Lower lobe of right lung (tissue), 2 donors: ENCODE results near the gene TDRD3. TPM values are rescaled to one million over a fixed set of nuclear protein-coding genes. Genes with fewer than 3 reads are reported as not detected.

Experiments
- ATAC-seq, 2 donors: fragments of 200-7000 bp; cut with Tn5 transposase; one replicate each; pipeline ENCODE4 v1.9.1; 2020 to 2022; ENCODE audit warnings: mild to moderate bottlenecking in 2 of 2, moderate library complexity in 2 of 2
- DNase-seq: peaks from one replicate; pipeline ENCODE4 v3.0.0-alpha.2; 2020
- H3K27ac ChIP-seq: fragments of 200-600 bp; one replicate; pipeline ENCODE4 v1.8.0; 2022
- H3K27me3 ChIP-seq: fragments of 200-600 bp; one replicate; pipeline ENCODE4 v1.8.0; 2022; ENCODE audit warnings: low read depth
- H3K36me3 ChIP-seq: fragments of 200-600 bp; one replicate; pipeline ENCODE4 v1.8.0; 2022; ENCODE audit warnings: mild to moderate bottlenecking
- H3K4me1 ChIP-seq: fragments of 200-600 bp; one replicate; pipeline ENCODE4 v1.8.0; 2022
- H3K4me3 ChIP-seq: fragments of 200-600 bp; one replicate; pipeline ENCODE4 v1.8.0; 2022; ENCODE audit warnings: mild to moderate bottlenecking
- H3K9me3 ChIP-seq: fragments of 200-600 bp; one replicate; pipeline ENCODE4 v1.8.0; 2022
- CTCF ChIP-seq: fragments of 200-600 bp; IDR thresholded peaks from one replicate; pipeline ENCODE4 v1.8.0; 2022; ENCODE audit warnings: antibody characterized with exemption, mild to moderate bottlenecking
- intact Hi-C: fragments of 100-400 bp; cut with DNase I; formaldehyde crosslinking; loops from one replicate; pipeline ENCODE4 v1.11.0; 2022
- total RNA-seq: library from RNA; stranded (reverse); fragmentation: NEBNext Ultra II Directional; extraction: Animal tissue kit (Norgen Biotek cat#: 25700); gene quantifications from one replicate; pipeline ENCODE4 v1.2.1, GENCODE V29; 2021
- donor health status: DM: no; HTN: yes; CAD: no; lungs with severe emphysema.

TDRD3 gene
- total RNA-seq, 1 donor from 2014 or later = 27.0 TPM

DNA sequence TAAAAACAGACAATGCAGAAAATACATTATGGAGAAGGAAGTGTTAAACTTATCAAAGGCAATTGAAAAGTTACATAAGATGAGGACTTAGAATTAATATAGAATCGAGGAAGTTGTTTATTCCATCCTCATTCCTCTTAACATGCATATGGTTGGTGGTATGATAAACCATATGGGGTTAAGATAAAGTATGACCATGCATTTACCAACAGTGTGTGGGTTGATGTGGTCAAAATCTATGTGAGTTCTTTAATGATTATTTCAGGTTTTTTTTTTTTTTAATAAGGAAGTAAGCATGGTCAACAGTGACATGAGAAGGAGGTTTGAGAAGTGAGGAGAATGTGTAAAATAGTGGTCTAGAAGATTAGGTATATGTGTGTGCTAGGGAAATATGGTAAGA, 94.5 kb downstream of the TDRD3 start:
- ATAC-seq = no peak
- no peak for DNase-seq
- H3K4me1 ChIP-seq = no peaks in the 10 kb centered on the region
- no peaks in the 10 kb centered on the region for H3K27me3 ChIP-seq
- peaks cover 4% of the 10 kb centered on the region for H3K36me3 ChIP-seq
- H3K27ac ChIP-seq = no peak overlapping the region
- no peak for TF ChIP-seq CTCF
- H3K9me3 ChIP-seq = no peaks in the 10 kb centered on the region
- H3K4me3 ChIP-seq = no peak overlapping the region
- intact Hi-C loops = no loop called here

DNA sequence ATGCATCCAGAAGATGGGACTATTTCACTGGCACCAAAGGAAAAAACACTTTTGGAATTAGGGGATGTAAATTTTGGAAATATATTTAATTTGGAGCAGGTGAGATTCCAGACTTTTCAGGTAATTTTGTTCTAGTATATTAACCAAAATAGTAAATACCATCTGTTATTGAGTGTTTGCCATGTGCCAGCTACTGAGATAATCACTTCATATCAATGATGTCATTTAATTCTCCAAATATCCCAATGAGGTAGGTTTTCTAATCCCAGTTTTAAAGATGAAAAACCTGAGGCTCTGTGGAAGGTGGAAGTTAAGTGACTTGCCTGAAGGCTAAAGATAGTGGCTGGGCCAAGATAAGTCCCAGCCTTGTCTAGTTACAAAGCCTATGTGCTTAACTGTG, 95.2 kb downstream of the TDRD3 start:
- DNase-seq (no peak), ATAC-seq (no peak)
- Histone ChIP-seq H3K9me3 (no peaks in the 10 kb centered on the region), H3K27ac (no peak overlapping the region), H3K27me3 (no peaks in the 10 kb centered on the region), H3K4me1 (no peaks in the 10 kb centered on the region), H3K36me3 (peaks cover under 1% of the 10 kb centered on the region), H3K4me3 (no peak overlapping the region)
- TF ChIP-seq CTCF = no peak
- intact Hi-C loops = no loop called here

DNA sequence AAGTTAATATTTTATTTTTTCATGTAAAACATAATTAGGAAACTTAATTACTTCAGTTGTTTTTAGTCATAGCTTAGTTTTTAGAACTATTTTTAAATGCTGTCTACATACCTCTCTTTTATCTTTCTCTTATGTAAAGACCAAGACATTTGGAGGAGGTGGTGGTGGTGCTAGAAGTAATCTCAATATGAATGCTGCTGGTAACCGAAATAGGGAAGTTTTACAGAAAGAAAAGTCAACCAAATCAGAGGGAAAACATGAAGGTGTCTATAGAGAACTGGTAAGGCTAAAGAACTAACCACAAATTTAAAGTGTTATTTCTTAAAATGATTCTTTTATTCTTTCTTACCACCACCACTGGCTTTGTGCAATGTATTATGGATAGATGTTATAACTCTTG, 97.3 kb downstream of the TDRD3 start:
- no peak for DNase-seq
- intact Hi-C loops = no loop called here
- no peaks in the 10 kb centered on the region for H3K27me3 ChIP-seq
- TF ChIP-seq CTCF = no peak
- no peaks in the 10 kb centered on the region for H3K4me1 ChIP-seq
- no peak for ATAC-seq
- no peaks in the 10 kb centered on the region for H3K9me3 ChIP-seq
- H3K4me3 ChIP-seq = no peak overlapping the region
- H3K27ac ChIP-seq = no peak overlapping the region
- H3K36me3 ChIP-seq = no peaks in the 10 kb centered on the region

DNA sequence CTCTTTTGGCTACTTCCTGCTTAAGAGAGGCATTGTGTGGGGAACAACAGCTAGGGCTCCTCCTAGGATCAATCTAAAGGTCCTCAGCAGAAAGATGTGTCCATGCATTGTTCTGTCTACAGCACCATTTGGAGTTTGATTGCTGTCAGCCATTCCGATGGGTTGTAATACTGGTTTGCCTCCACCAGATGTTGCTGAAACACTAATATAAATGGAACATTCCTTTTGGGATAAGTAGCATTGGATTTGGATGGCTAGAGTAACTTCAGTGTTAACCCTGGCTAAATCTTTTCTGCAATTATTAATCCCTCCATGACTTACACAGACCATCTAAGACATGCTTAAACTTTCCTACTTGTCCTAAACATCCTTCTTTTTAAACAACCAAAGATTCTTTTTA, 104.2 kb downstream of the TDRD3 start:
- peaks cover 13% of the 10 kb centered on the region for H3K36me3 ChIP-seq
- H3K9me3 ChIP-seq = peaks cover 20% of the 10 kb centered on the region

GRCh38 chr13:60509601-60510386, 112.8 kb downstream of the TDRD3 start:
- H3K4me1 ChIP-seq = no peaks in the 10 kb centered on the region
- no peaks in the 10 kb centered on the region for H3K27me3 ChIP-seq
- no peak overlapping the region for H3K27ac ChIP-seq
- no peak for ATAC-seq
- H3K9me3 ChIP-seq = no peaks in the 10 kb centered on the region
- TF ChIP-seq CTCF = no peak
- no peak overlapping the region for H3K4me3 ChIP-seq
- intact Hi-C loops = no loop called here
- H3K36me3 ChIP-seq = peaks cover 12% of the 10 kb centered on the region
- no peak for DNase-seq

More for the DNA sequence above, 104.2 kb downstream of the TDRD3 start:
- ATAC-seq = no peak
- no peaks in the 10 kb centered on the region for H3K27me3 ChIP-seq
- DNase-seq = no peak
- no peaks in the 10 kb centered on the region for H3K4me1 ChIP-seq
- TF ChIP-seq CTCF = no peak
- H3K27ac ChIP-seq = no peak overlapping the region
- H3K4me3 ChIP-seq = no peak overlapping the region
- intact Hi-C loops = no loop called here
